Measurements from ENCODE around the gene IFNLR1. TPM values are rescaled to one million over a fixed set of nuclear protein-coding genes. Genes with fewer than 3 reads are reported as not detected.

Gene IFNLR1
- total and polyA plus RNA-seq, 2 of the 8 experiments (the other 6 are each of a cell fraction or from before 2014, with no cell fraction given): 6.8 to 10.1 TPM

DNA sequence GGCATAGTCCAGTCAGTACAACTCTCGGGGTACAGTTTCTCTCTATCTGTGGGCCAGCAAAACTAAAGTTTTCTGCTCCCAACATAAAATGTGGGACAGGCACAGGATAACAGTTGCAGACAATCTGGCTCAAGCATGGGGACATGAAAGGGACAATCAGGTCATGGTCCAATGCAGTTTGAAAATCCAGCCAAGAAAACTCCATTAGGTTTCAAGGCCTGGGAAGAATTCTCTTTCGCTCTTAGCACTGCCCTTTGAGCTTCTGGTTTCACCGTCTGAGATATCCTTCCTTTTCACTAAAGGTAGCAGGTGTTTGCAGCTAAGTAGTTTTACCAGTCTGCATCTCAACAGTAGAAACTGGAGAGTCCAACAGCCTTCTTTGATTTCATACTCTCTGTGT, 23.1 kb downstream of the IFNLR1 start:
- no peak overlapping the region for H3K4me3 ChIP-seq (ENCODE audit: extremely low read depth in 1 of 4, insufficient read depth in 2 of 4, low read depth in 3 of 4, low read length in 4 of 4)
- peaks cover 0 to 13% (median 3%) of the 10 kb centered on the region in 4 experiments; a peak in 5 of 8 replicates for H3K36me3 ChIP-seq (ENCODE audit: control insufficient read depth in 2 of 4, insufficient read depth in 4 of 4, low read length in 3 of 4)
- H3K14ac ChIP-seq (ENCODE audit: insufficient read length): no peak overlapping the region
- POLR2A ChIA-PET (ENCODE audit: partially characterized antibody): interaction anchor here (7.2 kb wide), 1 partner anchor 12 kb away, joined by 51 read pairs; no protein-coding TSS in a partner anchor
- H3K79me1 ChIP-seq (ENCODE audit: low read depth, low read length): no peaks in the 10 kb centered on the region
- no peaks in the 10 kb centered on the region for H3K27me3 ChIP-seq (replicated peaks in 1 of 4; ENCODE audit: control insufficient read depth in 3 of 4, extremely low read depth in 1 of 4, insufficient read depth in 3 of 4, low read length in 3 of 4)
- no peaks in the 10 kb centered on the region for H3K23me2 ChIP-seq (ENCODE audit: low read depth, low read length)
- H4K5ac ChIP-seq (ENCODE audit: insufficient read length, low read depth, low read length): no peak overlapping the region
- no peak overlapping the region for H4K91ac ChIP-seq (replicated peaks; ENCODE audit: insufficient read length, low read length)
- H3K56ac ChIP-seq (replicated peaks; ENCODE audit: insufficient read length, low read depth, low read length): no peak overlapping the region
- no peak overlapping the region for H3K4ac ChIP-seq (replicated peaks; ENCODE audit: insufficient read length, low read depth, low read length)
- H2BK120ac ChIP-seq (replicated peaks; ENCODE audit: low read depth, low read length): no peak overlapping the region
- peaks cover 0 to 5% of the 10 kb centered on the region in 2 experiments for H4K20me1 ChIP-seq (replicated peaks in 1 of 2; ENCODE audit: control insufficient read depth in 1 of 2, insufficient read depth in 2 of 2, low read length in 2 of 2)
- no peak overlapping the region for H2AFZ ChIP-seq (ENCODE audit: low read length)
- H2BK5ac ChIP-seq (ENCODE audit: low read depth, low read length): no peak overlapping the region
- CTCF ChIA-PET (ENCODE audit: partially characterized antibody): interaction anchor here (0.8 to 3.8 kb wide), 5 partner anchors 9 to 93 kb away, joined by 3 to 26 read pairs (median 4); no protein-coding TSS in a partner anchor
- FAIRE-seq (no peak), DNase-seq (ENCODE audit: low read depth in 1 of 2, low spot score in 2 of 2) (no peak)
- no peak overlapping the region for H3K23ac ChIP-seq (ENCODE audit: insufficient read length)
- no peaks in the 10 kb centered on the region for H3K79me2 ChIP-seq (ENCODE audit: control insufficient read depth in 1 of 2, insufficient read depth in 2 of 2, low read length in 2 of 2)
- H2BK15ac ChIP-seq (ENCODE audit: low read length): no peak overlapping the region
- no peak overlapping the region for H3K18ac ChIP-seq (ENCODE audit: extremely low read depth, low read length)
- no peak overlapping the region for H4K8ac ChIP-seq (ENCODE audit: extremely low read depth, insufficient read depth, low read length)
- H3K9me3 ChIP-seq (ENCODE audit: insufficient read depth in 2 of 2, low read depth in 1 of 2, low read length in 1 of 2): no peaks in the 10 kb centered on the region
- 82% methylated on average over 3 of the region's 3 CpGs; no CpG with 5 or more reads in 1 of the 2 experiments for WGBS, 2 experiments (ENCODE audit: extremely low coverage in 1 of 2, insufficient coverage in 1 of 2, insufficient read length in 1 of 2, insufficient replicate concordance in 2 of 2, low coverage in 1 of 2, low lambda C conversion rate in 2 of 2, missing lambda C conversion rate in 1 of 2)
- no peaks in the 10 kb centered on the region for H3K4me1 ChIP-seq (replicated peaks in 1 of 4; ENCODE audit: control insufficient read depth in 3 of 4, insufficient read depth in 4 of 4, low read length in 3 of 4)
- H2BK20ac ChIP-seq (ENCODE audit: low read length): no peak overlapping the region
- H2BK12ac ChIP-seq (ENCODE audit: low read depth, low read length): no peak overlapping the region
- no peak overlapping the region for H3K9ac ChIP-seq (replicated peaks in 1 of 4; ENCODE audit: extremely low read depth in 1 of 4, low read depth in 3 of 4, low read length in 3 of 4)
- no peak overlapping the region for H2AK5ac ChIP-seq (ENCODE audit: low read depth, low read length)
- no peak overlapping the region for H3K4me2 ChIP-seq (ENCODE audit: insufficient read depth in 1 of 2, low read depth in 2 of 2, low read length in 2 of 2)
- H3K27ac ChIP-seq (ENCODE audit: low read depth, low read length): no peak overlapping the region
- TF ChIP-seq NRF1 (IDR thresholded peaks at IDR 0.05; ENCODE audit: low read depth, low read length): no peak
- no peak for TF ChIP-seq BCL11A (IDR thresholded peaks at IDR 0.05; ENCODE audit: low read depth in 2 of 2, low read length in 2 of 2)
- TF ChIP-seq KDM5A (IDR thresholded peaks at IDR 0.05; ENCODE audit: low read length): no peak
- TF ChIP-seq FOSL1 (IDR thresholded peaks at IDR 0.05; ENCODE audit: insufficient read depth, low read depth, low read length): no peak
- TF ChIP-seq JUND (IDR thresholded peaks at IDR 0.05; ENCODE audit: low read length): no peak
- no peak for TF ChIP-seq CREB1 (IDR thresholded peaks at IDR 0.05)
- no peak for TF ChIP-seq E2F6 (IDR thresholded peaks at IDR 0.05)
- TF ChIP-seq GABPA (IDR thresholded peaks at IDR 0.05; ENCODE audit: borderline replicate concordance, insufficient read depth, low read length): no peak
- no peak for TF ChIP-seq KDM4A (IDR thresholded peaks at IDR 0.05; ENCODE audit: low read depth, low read length, severe bottlenecking)
- no peak for TF ChIP-seq MAX (IDR thresholded peaks at IDR 0.05)
- no peak for TF ChIP-seq NANOG (IDR thresholded peaks at IDR 0.05; ENCODE audit: insufficient read depth, low read depth, low read length, poor library complexity, severe bottlenecking)
- TF ChIP-seq HDAC2 (IDR thresholded peaks at IDR 0.05; ENCODE audit: borderline replicate concordance in 1 of 2, low read depth in 2 of 2, low read length in 2 of 2): no peak
- TF ChIP-seq SIX5 (IDR thresholded peaks at IDR 0.05; ENCODE audit: low read depth, low read length): no peak

All from H1 (cell line).